ENCODE results near the gene CDH4. TPM values are rescaled to one million over a fixed set of nuclear protein-coding genes. Genes with fewer than 3 reads are reported as not detected.

Gene CDH4
- polyA plus RNA-seq, 1 donor (not counting 4 experiments of a cell fraction or from before 2014, with no cell fraction given): 2.2 TPM

DNA sequence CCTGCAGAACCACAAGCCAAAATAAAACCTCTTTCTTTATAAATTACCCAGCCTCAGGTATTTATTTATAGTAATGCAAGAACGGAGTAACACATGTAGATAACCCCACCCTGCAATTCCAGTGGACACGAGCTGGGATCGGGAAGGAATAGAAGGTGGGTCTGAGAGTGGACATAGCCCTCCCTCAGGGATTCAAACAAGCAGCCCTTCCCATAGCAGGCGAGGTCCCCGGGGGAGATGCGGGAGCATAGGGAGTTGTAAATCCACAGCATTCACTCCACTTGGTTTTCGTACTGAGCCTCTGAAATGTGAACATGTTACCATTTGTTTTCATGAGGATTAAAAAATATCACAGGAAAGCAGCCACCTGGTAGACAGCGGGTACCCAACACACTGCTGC, 312.6 kb downstream of the CDH4 start:
- no peak overlapping the region for H3K4me3 ChIP-seq (ENCODE audit: control insufficient read depth in 2 of 3, extremely low read depth in 1 of 3, insufficient read depth in 2 of 3, low read depth in 1 of 3, low read length in 3 of 3)
- H3K4me1 ChIP-seq (ENCODE audit: control insufficient read depth, extremely low read depth, insufficient read depth, low read length): no peaks in the 10 kb centered on the region
- no peak overlapping the region for H3K4me2 ChIP-seq (ENCODE audit: control insufficient read depth, extremely low read depth, insufficient read depth, low read depth, low read length)
- no peaks in the 10 kb centered on the region for H3K36me3 ChIP-seq (ENCODE audit: control insufficient read depth in 2 of 2, extremely low read depth in 1 of 2, insufficient read depth in 2 of 2, low read length in 2 of 2)
- H3K9me3 ChIP-seq (ENCODE audit: control insufficient read depth, low read depth, low read length): no peaks in the 10 kb centered on the region
- H3K9me1 ChIP-seq (ENCODE audit: control insufficient read depth, extremely low read depth, insufficient read depth, low read length): peaks cover 2% of the 10 kb centered on the region
- FAIRE-seq (no peak), DNase-seq (ENCODE audit: low read depth, low spot score) (no peak)
- dilution Hi-C loops (cut with MboI; ENCODE audit: extremely low pct_ligation_motif_present, low sequenced_read_pairs): no loop called here
- H3K27ac ChIP-seq (ENCODE audit: control insufficient read depth, insufficient read depth, low read length): no peak overlapping the region
- H3K79me2 ChIP-seq (ENCODE audit: control insufficient read depth, insufficient read depth, low read length): no peaks in the 10 kb centered on the region
- no peaks in the 10 kb centered on the region for H3K27me3 ChIP-seq (ENCODE audit: control insufficient read depth, extremely low read depth, insufficient read depth, low read length)
- no peak overlapping the region for H2AFZ ChIP-seq (ENCODE audit: control insufficient read depth, low read length)
- peaks cover 2% of the 10 kb centered on the region for H4K20me1 ChIP-seq (ENCODE audit: control insufficient read depth, extremely low read depth, insufficient read depth, low read length)
- H3K9ac ChIP-seq (ENCODE audit: control insufficient read depth, extremely low read depth, insufficient read depth, low read length): no peak overlapping the region
- TF ChIP-seq, protein P1, sequence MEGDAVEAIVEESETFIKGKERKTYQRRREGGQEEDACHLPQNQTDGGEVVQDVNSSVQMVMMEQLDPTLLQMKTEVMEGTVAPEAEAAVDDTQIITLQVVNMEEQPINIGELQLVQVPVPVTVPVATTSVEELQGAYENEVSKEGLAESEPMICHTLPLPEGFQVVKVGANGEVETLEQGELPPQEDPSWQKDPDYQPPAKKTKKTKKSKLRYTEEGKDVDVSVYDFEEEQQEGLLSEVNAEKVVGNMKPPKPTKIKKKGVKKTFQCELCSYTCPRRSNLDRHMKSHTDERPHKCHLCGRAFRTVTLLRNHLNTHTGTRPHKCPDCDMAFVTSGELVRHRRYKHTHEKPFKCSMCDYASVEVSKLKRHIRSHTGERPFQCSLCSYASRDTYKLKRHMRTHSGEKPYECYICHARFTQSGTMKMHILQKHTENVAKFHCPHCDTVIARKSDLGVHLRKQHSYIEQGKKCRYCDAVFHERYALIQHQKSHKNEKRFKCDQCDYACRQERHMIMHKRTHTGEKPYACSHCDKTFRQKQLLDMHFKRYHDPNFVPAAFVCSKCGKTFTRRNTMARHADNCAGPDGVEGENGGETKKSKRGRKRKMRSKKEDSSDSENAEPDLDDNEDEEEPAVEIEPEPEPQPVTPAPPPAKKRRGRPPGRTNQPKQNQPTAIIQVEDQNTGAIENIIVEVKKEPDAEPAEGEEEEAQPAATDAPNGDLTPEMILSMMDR (optimal IDR thresholded peaks at IDR 0.05 in 1 of 3, IDR thresholded peaks at IDR 0.05 in 1 of 3, conservative IDR thresholded peaks at IDR 0.05 in 1 of 3; ENCODE audit: extremely low read depth in 1 of 3, insufficient read depth in 2 of 3, low read length in 3 of 3): no peak
- TF ChIP-seq EZH2 (IDR thresholded peaks at IDR 0.05; ENCODE audit: low read length): no peak

DNA sequence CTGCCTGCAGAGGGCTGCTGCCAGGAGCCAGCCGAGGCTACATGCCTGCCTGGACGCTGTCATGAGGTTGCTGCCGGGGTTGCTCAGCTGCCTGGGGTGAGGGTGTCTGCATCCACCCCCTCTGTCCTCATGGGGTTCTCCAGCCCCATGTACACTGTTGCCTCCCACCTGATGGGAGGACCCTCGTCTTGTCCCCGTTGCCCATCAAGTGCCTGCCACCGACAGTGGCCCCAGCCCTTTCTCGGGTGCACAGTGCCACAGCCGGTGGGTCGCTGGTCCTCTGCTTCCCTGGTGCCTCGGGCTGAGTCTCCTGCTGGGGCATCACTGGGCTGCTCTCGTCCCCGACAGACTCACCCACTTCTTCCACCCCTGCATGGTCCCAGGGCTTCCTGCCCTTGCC, 313.7 kb downstream of the CDH4 start:
- DNase-seq (ENCODE audit: low read depth, low spot score) (no peak), FAIRE-seq (no peak)
- Histone ChIP-seq H3K9ac (ENCODE audit: control insufficient read depth, extremely low read depth, insufficient read depth, low read length) (no peak overlapping the region), H3K79me2 (ENCODE audit: control insufficient read depth, insufficient read depth, low read length) (no peaks in the 10 kb centered on the region), H3K27ac (ENCODE audit: control insufficient read depth, insufficient read depth, low read length) (no peak overlapping the region), H3K36me3 (ENCODE audit: control insufficient read depth in 2 of 2, extremely low read depth in 1 of 2, insufficient read depth in 2 of 2, low read length in 2 of 2) (no peaks in the 10 kb centered on the region), H3K4me1 (ENCODE audit: control insufficient read depth, extremely low read depth, insufficient read depth, low read length) (no peaks in the 10 kb centered on the region), H3K4me2 (ENCODE audit: control insufficient read depth, extremely low read depth, insufficient read depth, low read depth, low read length) (no peak overlapping the region), H4K20me1 (ENCODE audit: control insufficient read depth, extremely low read depth, insufficient read depth, low read length) (peaks cover 2% of the 10 kb centered on the region), H2AFZ (ENCODE audit: control insufficient read depth, low read length) (no peak overlapping the region), H3K9me1 (ENCODE audit: control insufficient read depth, extremely low read depth, insufficient read depth, low read length) (no peaks in the 10 kb centered on the region), H3K27me3 (ENCODE audit: control insufficient read depth, extremely low read depth, insufficient read depth, low read length) (no peaks in the 10 kb centered on the region), H3K9me3 (ENCODE audit: control insufficient read depth, low read depth, low read length) (no peaks in the 10 kb centered on the region), H3K4me3 (ENCODE audit: control insufficient read depth in 2 of 3, extremely low read depth in 1 of 3, insufficient read depth in 2 of 3, low read depth in 1 of 3, low read length in 3 of 3) (no peak overlapping the region)
- no peak for TF ChIP-seq EZH2 (IDR thresholded peaks at IDR 0.05; ENCODE audit: low read length)
- dilution Hi-C loops (cut with MboI; ENCODE audit: extremely low pct_ligation_motif_present, low sequenced_read_pairs): no loop called here

DNA sequence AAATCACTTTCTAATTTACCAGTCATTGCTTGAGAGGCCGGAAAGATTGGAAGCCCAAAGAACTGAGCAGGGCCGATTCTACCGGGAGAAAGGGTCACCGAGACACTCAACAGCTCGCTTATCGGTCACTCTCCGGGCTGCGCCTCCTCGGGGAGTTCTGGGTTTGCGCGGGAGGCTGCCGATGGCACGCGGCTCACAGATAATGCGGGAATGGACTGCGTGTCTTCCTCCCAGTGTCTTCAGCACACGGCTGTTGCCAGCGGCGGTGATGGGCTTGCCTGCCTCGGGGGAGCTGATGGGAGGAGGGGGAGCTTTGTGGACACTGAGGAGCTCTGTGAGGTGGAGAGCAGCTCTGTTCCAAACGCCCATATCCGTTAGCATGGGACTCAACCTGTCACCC, 314.6 kb downstream of the CDH4 start:
- FAIRE-seq: no peak

More for the DNA sequence above, 314.6 kb downstream of the CDH4 start:
- Histone ChIP-seq H3K4me3 (ENCODE audit: control insufficient read depth in 2 of 3, extremely low read depth in 1 of 3, insufficient read depth in 2 of 3, low read depth in 1 of 3, low read length in 3 of 3) (no peak overlapping the region), H3K79me2 (ENCODE audit: control insufficient read depth, insufficient read depth, low read length) (no peaks in the 10 kb centered on the region), H4K20me1 (ENCODE audit: control insufficient read depth, extremely low read depth, insufficient read depth, low read length) (peaks cover 2% of the 10 kb centered on the region), H3K27ac (ENCODE audit: control insufficient read depth, insufficient read depth, low read length) (no peak overlapping the region), H3K9ac (ENCODE audit: control insufficient read depth, extremely low read depth, insufficient read depth, low read length) (no peak overlapping the region), H3K4me1 (ENCODE audit: control insufficient read depth, extremely low read depth, insufficient read depth, low read length) (no peaks in the 10 kb centered on the region), H3K27me3 (ENCODE audit: control insufficient read depth, extremely low read depth, insufficient read depth, low read length) (no peaks in the 10 kb centered on the region), H3K9me1 (ENCODE audit: control insufficient read depth, extremely low read depth, insufficient read depth, low read length) (no peaks in the 10 kb centered on the region), H2AFZ (ENCODE audit: control insufficient read depth, low read length) (no peak overlapping the region), H3K36me3 (ENCODE audit: control insufficient read depth in 2 of 2, extremely low read depth in 1 of 2, insufficient read depth in 2 of 2, low read length in 2 of 2) (no peaks in the 10 kb centered on the region), H3K4me2 (ENCODE audit: control insufficient read depth, extremely low read depth, insufficient read depth, low read depth, low read length) (no peak overlapping the region), H3K9me3 (ENCODE audit: control insufficient read depth, low read depth, low read length) (no peaks in the 10 kb centered on the region)
- DNase-seq (ENCODE audit: low read depth, low spot score): no peak
- dilution Hi-C loops (cut with MboI; ENCODE audit: extremely low pct_ligation_motif_present, low sequenced_read_pairs): no loop called here
- TF ChIP-seq, protein P1 (optimal IDR thresholded peaks at IDR 0.05 in 1 of 3, IDR thresholded peaks at IDR 0.05 in 1 of 3, conservative IDR thresholded peaks at IDR 0.05 in 1 of 3; ENCODE audit: extremely low read depth in 1 of 3, insufficient read depth in 2 of 3, low read length in 3 of 3): no peak
- no peak for TF ChIP-seq EZH2 (IDR thresholded peaks at IDR 0.05; ENCODE audit: low read length)

All from keratinocyte (primary cell).